Left lung (tissue), 10 donors: ENCODE results near the gene EPHB1. TPM values are rescaled to one million over a fixed set of nuclear protein-coding genes. Genes with fewer than 3 reads are reported as not detected.

Experiments used
- ATAC-seq: fragments of 200-7000 bp; cut with Tn5 transposase; one replicate; pipeline ENCODE4 v1.9.1; 2020; ENCODE audit warnings: moderate library complexity
- DNase-seq, 4 donors: peaks; one replicate each; pipeline ENCODE4 v3.0.0-alpha.2; 2013 to 2020
- H3K27ac ChIP-seq, 2 donors: fragments of 200-600 bp; sonication (generic) in 1 of 2; one replicate each; pipeline versions ENCODE4 v1.5.0 to v1.8.0; 2020 to 2021
- H3K27me3 ChIP-seq, 2 donors: fragments of 200-600 bp; sonication (generic) in 1 of 2; one replicate each; pipeline versions ENCODE4 v1.5.0 to v1.8.0; 2020 to 2021
- H3K36me3 ChIP-seq, 2 donors: fragments of 200-600 bp; sonication (generic) in 1 of 2; one replicate each; pipeline versions ENCODE4 v1.5.0 to v1.8.0; 2020 to 2021
- H3K4me1 ChIP-seq, 2 donors: fragments of 200-600 bp; one replicate each; pipeline ENCODE4 v1.8.0; 2021
- H3K4me3 ChIP-seq, 2 donors: fragments of 200-600 bp; sonication (generic) in 1 of 2; one replicate each; pipeline versions ENCODE4 v1.5.0 to v1.8.0; 2020 to 2021; ENCODE audit warnings: mild to moderate bottlenecking in 1 of 2
- H3K9me3 ChIP-seq, 2 donors: fragments of 200-600 bp; sonication (generic) in 1 of 2; one replicate each; pipeline versions ENCODE4 v1.5.0 to v1.8.0; 2020 to 2021
- CTCF ChIP-seq, 2 donors: fragments of 200-600 bp; sonication (generic) in 1 of 2; IDR thresholded peaks; one replicate each; pipeline versions ENCODE4 v1.5.0 to v1.8.0; 2021; ENCODE audit warnings: antibody characterized with exemption in 2 of 2
- intact Hi-C, 2 donors: fragments of 100-400 bp; cut with DNase I; formaldehyde crosslinking; loops; one replicate each; pipeline versions ENCODE4 v1.11.2 to v1.14.2; 2022
- polyA plus RNA-seq, 6 donors: library from polyadenylated mRNA; unstranded; fragments of 120-200 nt; gene quantifications; one replicate each; pipeline ENCODE4 v1.2.1, GENCODE V29; 2013; ENCODE audit not compliant: insufficient read length in 6 of 6
- total RNA-seq, 2 donors: library from RNA; stranded (reverse); fragmentation: NEBNext Ultra II Directional; extraction: Animal tissue kit (Norgen Biotek cat#: 25700); gene quantifications; one replicate each; pipeline ENCODE4 v1.2.1, GENCODE V29; 2021
- donor health status: DM: no; HTN: yes; CAD: no.
- donor health status: DM: no; HTN: no; CAD: no.

Gene EPHB1
- total and polyA plus RNA-seq, 8 donors, result 1.1 to 4.3 (median 2.7) TPM

DNA sequence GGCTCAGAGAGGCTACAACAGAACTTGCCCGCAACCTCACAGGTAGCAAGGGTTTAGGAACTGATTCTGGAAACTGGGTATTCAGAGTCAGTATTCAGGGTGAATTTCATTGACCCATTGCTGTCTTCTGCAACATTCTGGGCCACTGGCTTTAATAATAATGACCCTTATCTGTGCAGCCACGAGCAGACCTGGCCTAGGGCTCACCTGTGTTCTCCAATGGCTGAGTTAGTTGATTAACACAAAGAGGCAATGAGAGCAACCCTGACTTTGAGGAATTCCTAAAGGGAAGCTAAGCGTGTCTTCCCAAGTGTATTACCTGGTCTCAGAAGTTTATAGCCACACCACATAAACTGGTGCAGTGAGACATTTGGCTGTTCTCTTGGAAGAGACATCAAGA lies 289.9 kb downstream of the EPHB1 start:
- intact Hi-C loops, result no loop called here
- no peak overlapping the region for H3K4me3 ChIP-seq
- no peaks in the 10 kb centered on the region for H3K36me3 ChIP-seq
- no peaks in the 10 kb centered on the region for H3K9me3 ChIP-seq
- H3K27ac ChIP-seq, result no peak overlapping the region
- no peaks in the 10 kb centered on the region for H3K4me1 ChIP-seq
- no peak for TF ChIP-seq CTCF (IDR thresholded peaks at IDR 0.05)
- ATAC-seq (no peak), DNase-seq (no peak)
- H3K27me3 ChIP-seq, result no peaks in the 10 kb centered on the region

GRCh38 chr3:135085652-135086436 lies 290.8 kb downstream of the EPHB1 start:
- Histone ChIP-seq H3K36me3 (no peaks in the 10 kb centered on the region), H3K4me3 (no peak overlapping the region), H3K4me1 (no peaks in the 10 kb centered on the region), H3K27ac (no peak overlapping the region), H3K9me3 (no peaks in the 10 kb centered on the region), H3K27me3 (no peaks in the 10 kb centered on the region)
- DNase-seq (no peak), ATAC-seq (no peak)
- intact Hi-C loops, result no loop called here
- no peak for TF ChIP-seq CTCF (IDR thresholded peaks at IDR 0.05)

DNA sequence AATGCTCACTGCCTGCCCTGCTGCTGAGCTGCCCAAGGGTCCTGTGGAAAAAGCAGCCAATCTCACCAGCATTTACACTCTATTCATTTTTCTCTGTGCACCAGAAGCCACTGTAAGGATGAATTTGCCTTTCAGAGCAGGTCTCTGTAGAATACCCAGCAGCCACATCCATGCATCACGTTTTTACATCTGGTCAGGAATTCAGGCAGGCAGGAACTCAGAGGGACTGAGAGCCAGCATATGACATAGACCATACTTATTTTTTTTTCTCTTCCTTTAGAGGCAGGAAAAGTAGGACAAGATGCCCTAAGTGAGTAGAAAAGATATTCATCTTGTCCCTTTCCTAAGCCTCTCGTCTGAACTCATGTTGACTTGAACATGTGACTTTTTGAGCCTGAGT lies 292.7 kb downstream of the EPHB1 start:
- H3K4me1 ChIP-seq, result no peaks in the 10 kb centered on the region
- ATAC-seq (no peak), DNase-seq (no peak)
- H3K9me3 ChIP-seq, result no peaks in the 10 kb centered on the region
- no peak for TF ChIP-seq CTCF (IDR thresholded peaks at IDR 0.05)
- no peak overlapping the region for H3K4me3 ChIP-seq
- H3K27me3 ChIP-seq, result no peaks in the 10 kb centered on the region
- no peaks in the 10 kb centered on the region for H3K36me3 ChIP-seq
- intact Hi-C loops, result no loop called here
- no peak overlapping the region for H3K27ac ChIP-seq

- no peaks in the 10 kb centered on the region for H3K9me3 ChIP-seq
- no peaks in the 10 kb centered on the region for H3K36me3 ChIP-seq
- no peak overlapping the region for H3K4me3 ChIP-seq
- no peak for TF ChIP-seq CTCF (IDR thresholded peaks at IDR 0.05)
- intact Hi-C loops, result no loop called here
- no peaks in the 10 kb centered on the region for H3K27me3 ChIP-seq
- DNase-seq (no peak), ATAC-seq (no peak)
- H3K4me1 ChIP-seq, result no peaks in the 10 kb centered on the region
- no peak overlapping the region for H3K27ac ChIP-seq
Observed at GRCh38 chr3:135089451-135089850, 294.4 kb downstream of the EPHB1 start.

GRCh38 chr3:135090020-135090717 lies 295.1 kb downstream of the EPHB1 start:
- no peak overlapping the region for H3K4me3 ChIP-seq
- H3K9me3 ChIP-seq, result no peaks in the 10 kb centered on the region
- no peak overlapping the region for H3K27ac ChIP-seq
- H3K4me1 ChIP-seq, result no peaks in the 10 kb centered on the region
- H3K36me3 ChIP-seq, result no peaks in the 10 kb centered on the region
- no peak for TF ChIP-seq CTCF (IDR thresholded peaks at IDR 0.05)
- DNase-seq, result no peak
- ATAC-seq, result no peak
- intact Hi-C loops, result no loop called here
- no peaks in the 10 kb centered on the region for H3K27me3 ChIP-seq
